Lung (tissue), 12 donors: ENCODE results near the gene CLCN3. TPM values are rescaled to one million over a fixed set of nuclear protein-coding genes. Genes with fewer than 3 reads are reported as not detected.

ENCODE experiments used
- ATAC-seq: fragments of 200-7000 bp; cut with Tn5 transposase; one replicate; pipeline ENCODE4 v1.9.1; 2020; ENCODE audit warnings: moderate number of reproducible peaks; ENCODE audit not compliant: insufficient read depth, low FRiP score
- DNase-seq, 3 donors: peaks; one replicate each; pipeline ENCODE4 v3.0.0-alpha.2; 2013 to 2017
- H3K27ac ChIP-seq, 2 donors: one replicate each; pipeline ENCODE4 v1.5.1; 2013; ENCODE audit warnings: mild to moderate bottlenecking in 2 of 2, moderate library complexity in 2 of 2, control low read depth in 1 of 2, inconsistent platforms in 1 of 2, low read depth in 1 of 2, low read length in 1 of 2
- H3K27me3 ChIP-seq, 3 donors: one replicate each; pipeline ENCODE4 v1.5.1; 2013; ENCODE audit warnings: low read length in 2 of 3; ENCODE audit not compliant: control insufficient read depth in 3 of 3, insufficient read depth in 3 of 3
- H3K36me3 ChIP-seq, 4 donors: one replicate each; pipeline ENCODE4 v1.5.1; 2013; ENCODE audit warnings: low read length in 4 of 4, mild to moderate bottlenecking in 1 of 4, moderate library complexity in 1 of 4; ENCODE audit not compliant: control insufficient read depth in 4 of 4, insufficient read depth in 4 of 4
- H3K4me1 ChIP-seq, 5 donors: one replicate each; pipeline ENCODE4 v1.5.1; 2013; ENCODE audit warnings: low read length in 5 of 5, mild to moderate bottlenecking in 2 of 5, moderate library complexity in 1 of 5; ENCODE audit not compliant: control insufficient read depth in 5 of 5, insufficient read depth in 5 of 5
- H3K4me3 ChIP-seq: one replicate; pipeline ENCODE4 v1.5.1; 2013; ENCODE audit warnings: mild to moderate bottlenecking, control low read depth, moderate library complexity
- H3K9ac ChIP-seq, 2 donors: one replicate each; pipeline ENCODE4 v1.5.1; 2013; ENCODE audit warnings: low read length in 2 of 2, control low read depth in 1 of 2; ENCODE audit not compliant: insufficient read depth in 1 of 2
- H3K9me3 ChIP-seq, 4 donors: one replicate each; pipeline ENCODE4 v1.5.1; 2013; ENCODE audit warnings: low read length in 3 of 4, mild to moderate bottlenecking in 1 of 4, moderate library complexity in 1 of 4; ENCODE audit not compliant: control insufficient read depth in 4 of 4, insufficient read depth in 3 of 4
- CTCF ChIP-seq: IDR thresholded peaks from 2 replicates; pipeline ENCODE4 v1.5.1; 2012; ENCODE audit warnings: mild to moderate bottlenecking; ENCODE audit errors: control extremely low read depth, extremely low read depth
- WGBS, 2 donors: extraction: QIAGEN DNeasy Blood & Tissue Kit; methylation state at CpG; one replicate each; pipeline ENCODE4 v1.1.7; 2013; 5-methylcytosine and 5-hydroxymethylcytosine counted together
- polyA plus RNA-seq, 2 donors: library from polyadenylated mRNA; stranded (reverse); fragments of 200-250 nt; gene quantifications; one replicate each; pipeline ENCODE4 v1.2.1, GENCODE V29; 2013
- total RNA-seq, 2 donors: library from RNA; depleted of rRNA in 1 of 2; stranded (reverse); fragments of >200 nt in 1 of 2; gene quantifications; one replicate each; pipeline ENCODE4 v1.2.1, GENCODE V29; 2014 to 2021
- donor health status: control.
- donor health status: control.
- donor health status: Bipolar disorder and iron deficiency.
- donor health status: healthy.
- donor health status: DM: yes; HTN: yes; CAD: no.

Gene CLCN3
- total and polyA plus RNA-seq, 4 donors: 11.0 to 59.6 (median 27.6) TPM

- 82 to 91% methylated on average over 1 of the region's 1 CpG for WGBS, 2 donors
- no peak for ATAC-seq
Observed at GRCh38 chr4:169573889-169574288, 46.5 kb upstream of the CLCN3 start.

GRCh38 chr4:169582203-169582602, 38.2 kb upstream of the CLCN3 start:
- Histone ChIP-seq H3K4me1 (no peaks in the 10 kb centered on the region), H3K9ac (no peak overlapping the region), H3K27me3 (no peaks in the 10 kb centered on the region), H3K9me3 (no peaks in the 10 kb centered on the region), H3K36me3 (peaks cover 2 to 15% (median 12%) of the 10 kb centered on the region in 4 donors), H3K4me3 (no peak overlapping the region), H3K27ac (no peak overlapping the region)
- no peak for DNase-seq
- 88 to 89% methylated on average over 2 of the region's 2 CpGs for WGBS, 2 donors
- ATAC-seq: no peak
- TF ChIP-seq CTCF: no peak

More at GRCh38 chr4:169573889-169574288, 46.5 kb upstream of the CLCN3 start:
- Histone ChIP-seq H3K4me3 (no peak overlapping the region), H3K27me3 (no peaks in the 10 kb centered on the region), H3K9ac (no peak overlapping the region), H3K36me3 (peaks cover 5 to 14% (median 10%) of the 10 kb centered on the region in 4 donors), H3K27ac (no peak overlapping the region), H3K9me3 (no peaks in the 10 kb centered on the region), H3K4me1 (no peaks in the 10 kb centered on the region)
- no peak for DNase-seq
- TF ChIP-seq CTCF: no peak

- ATAC-seq (no peak), DNase-seq (no peak)
- H3K9me3 ChIP-seq: no peaks in the 10 kb centered on the region
- 97% methylated on average over 3 of the region's 3 CpGs for WGBS, 2 donors
- H3K36me3 ChIP-seq: peaks cover 2 to 15% (median 12%) of the 10 kb centered on the region in 4 donors
- no peak overlapping the region for H3K27ac ChIP-seq
- no peaks in the 10 kb centered on the region for H3K27me3 ChIP-seq
- H3K9ac ChIP-seq: no peak overlapping the region
- H3K4me3 ChIP-seq: no peak overlapping the region
- no peaks in the 10 kb centered on the region for H3K4me1 ChIP-seq
- no peak for TF ChIP-seq CTCF
Observed at GRCh38 chr4:169582706-169583105, 37.7 kb upstream of the CLCN3 start.

- Histone ChIP-seq H3K4me1 (no peaks in the 10 kb centered on the region), H3K9me3 (no peaks in the 10 kb centered on the region), H3K27ac (no peak overlapping the region), H3K27me3 (no peaks in the 10 kb centered on the region), H3K9ac (no peak overlapping the region), H3K4me3 (no peak overlapping the region), H3K36me3 (peaks cover 2 to 15% (median 13%) of the 10 kb centered on the region in 4 donors)
- peak in 2 of 3 donors; percentile 28 to 30 for DNase-seq
- no peak for ATAC-seq
- 51 to 80% methylated on average over 2 of the region's 2 CpGs for WGBS, 2 donors
- TF ChIP-seq CTCF: no peak
Observed at GRCh38 chr4:169583563-169583962, 36.8 kb upstream of the CLCN3 start.
